KMS-11 (cell line): Measurements from ENCODE around the gene SGCD.

ENCODE experiments used
- H2AFZ ChIP-seq: fragments of 200-600 bp; sonication (generic); 2 replicates; pipeline ENCODE4 v1.6.1; 2016; ENCODE audit warnings: antibody characterized with exemption, mixed run types, low read depth
- H3K27ac ChIP-seq: fragments of 200-600 bp; sonication (generic); 2 replicates; pipeline ENCODE4 v1.6.1; 2016; ENCODE audit warnings: mild to moderate bottlenecking, mixed run types
- H3K27me3 ChIP-seq: fragments of 200-600 bp; sonication (generic); 2 replicates; pipeline ENCODE4 v1.6.1; 2017; ENCODE audit warnings: mild to moderate bottlenecking, low read depth, mixed run types, moderate library complexity; ENCODE audit not compliant: insufficient read depth
- H3K36me3 ChIP-seq: fragments of 200-600 bp; sonication (generic); 2 replicates; pipeline ENCODE4 v1.6.1; 2017; ENCODE audit warnings: mild to moderate bottlenecking, mixed run types; ENCODE audit not compliant: insufficient read depth
- H3K4me1 ChIP-seq: fragments of 200-600 bp; sonication (generic); 2 replicates; pipeline ENCODE4 v1.6.1; 2016; ENCODE audit warnings: mild to moderate bottlenecking, low read depth, mixed run types; ENCODE audit not compliant: poor library complexity, severe bottlenecking
- H3K4me2 ChIP-seq: fragments of 200-600 bp; sonication (generic); 2 replicates; pipeline ENCODE4 v1.7.0; 2016; ENCODE audit warnings: mild to moderate bottlenecking, mixed run types
- H3K4me3 ChIP-seq: fragments of 200-600 bp; sonication (generic); IDR thresholded peaks from 2 replicates; pipeline ENCODE4 v1.6.1; 2017; ENCODE audit warnings: low read depth, low read length, mixed read lengths; ENCODE audit not compliant: insufficient read depth
- H3K79me2 ChIP-seq: fragments of 200-600 bp; sonication (generic); 2 replicates; pipeline ENCODE4 v1.6.1; 2016; ENCODE audit warnings: low read depth, mixed run types; ENCODE audit not compliant: insufficient read depth
- H3K9ac ChIP-seq: fragments of 200-600 bp; sonication (generic); 2 replicates; pipeline ENCODE4 v1.6.1; 2016; ENCODE audit warnings: mild to moderate bottlenecking, mixed run types
- H4K20me1 ChIP-seq: fragments of 200-600 bp; sonication (generic); 2 replicates; pipeline ENCODE4 v1.6.1; 2016; ENCODE audit warnings: mild to moderate bottlenecking, mixed run types; ENCODE audit not compliant: insufficient read depth
- CTCF ChIP-seq: fragments of 200-600 bp; sonication (generic); conservative IDR thresholded peaks from 2 replicates; pipeline ENCODE4 v1.6.1; 2017; ENCODE audit warnings: low read depth, mild to moderate bottlenecking, antibody characterized with exemption, low read length, moderate library complexity, mixed read lengths

SGCD gene

GRCh38 chr5:156515121-156515520 is 188.2 kb downstream of the SGCD start:
- Histone ChIP-seq H3K9ac (no peak overlapping the region), H3K27me3 (no peaks in the 10 kb centered on the region), H3K4me1 (no peaks in the 10 kb centered on the region), H3K36me3 (no peaks in the 10 kb centered on the region), H3K27ac (no peak overlapping the region), H3K79me2 (no peaks in the 10 kb centered on the region), H4K20me1 (no peaks in the 10 kb centered on the region), H3K4me2 (no peak overlapping the region), H3K4me3 (no peak overlapping the region), H2AFZ (no peak overlapping the region)
- no peak for TF ChIP-seq CTCF

- no peak overlapping the region for H2AFZ ChIP-seq
- H3K4me3 ChIP-seq, result no peak overlapping the region
- H4K20me1 ChIP-seq, result no peaks in the 10 kb centered on the region
- no peak overlapping the region for H3K9ac ChIP-seq
- no peaks in the 10 kb centered on the region for H3K27me3 ChIP-seq
- no peaks in the 10 kb centered on the region for H3K36me3 ChIP-seq
- H3K4me2 ChIP-seq, result no peak overlapping the region
- no peak overlapping the region for H3K27ac ChIP-seq
- no peaks in the 10 kb centered on the region for H3K4me1 ChIP-seq
- H3K79me2 ChIP-seq, result no peaks in the 10 kb centered on the region
- no peak for TF ChIP-seq CTCF
Measured at GRCh38 chr5:156515803-156516360, 188.9 kb downstream of the SGCD start.

- no peak for TF ChIP-seq CTCF
- Histone ChIP-seq H3K4me1 (no peaks in the 10 kb centered on the region), H4K20me1 (no peaks in the 10 kb centered on the region), H2AFZ (no peak overlapping the region), H3K36me3 (no peaks in the 10 kb centered on the region), H3K79me2 (no peaks in the 10 kb centered on the region), H3K4me2 (no peak overlapping the region), H3K4me3 (no peak overlapping the region), H3K9ac (no peak overlapping the region), H3K27ac (no peak overlapping the region), H3K27me3 (no peaks in the 10 kb centered on the region)
Measured at GRCh38 chr5:156522651-156523529, 195.9 kb downstream of the SGCD start.

GRCh38 chr5:156523607-156524006 is 196.6 kb downstream of the SGCD start:
- no peaks in the 10 kb centered on the region for H3K36me3 ChIP-seq
- H4K20me1 ChIP-seq, result no peaks in the 10 kb centered on the region
- H3K9ac ChIP-seq, result no peak overlapping the region
- H3K4me2 ChIP-seq, result no peak overlapping the region
- H3K4me1 ChIP-seq, result no peaks in the 10 kb centered on the region
- no peak overlapping the region for H3K27ac ChIP-seq
- no peak for TF ChIP-seq CTCF
- no peak overlapping the region for H3K4me3 ChIP-seq
- no peak overlapping the region for H2AFZ ChIP-seq
- H3K79me2 ChIP-seq, result no peaks in the 10 kb centered on the region
- no peaks in the 10 kb centered on the region for H3K27me3 ChIP-seq
